Esophagus squamous epithelium (tissue), 5 donors: Measurements from ENCODE around the gene TOP2B. TPM values are rescaled to one million over a fixed set of nuclear protein-coding genes. Genes with fewer than 3 reads are reported as not detected.

ENCODE experiments used
- DNase-seq: peaks from one replicate; lab custom pipeline; 2025; lab: John Stamatoyannopoulos, UW
- H3K27ac ChIP-seq, 4 donors: fragments of 200-600 bp; sonication (generic); one replicate each; pipeline ENCODE4 v1.5.1; 2016 to 2019; ENCODE audit warnings: mild to moderate bottlenecking in 1 of 4
- H3K27me3 ChIP-seq, 4 donors: fragments of 200-600 bp; sonication (generic); 1 replicate in 3 of 4; 2 replicates in 1 of 4; pipeline versions ENCODE4 v1.5.1 to v1.6.0; 2017 to 2021; ENCODE audit warnings: antibody characterized with exemption in 1 of 4
- H3K36me3 ChIP-seq, 3 donors: fragments of 200-600 bp; sonication (generic); one replicate each; pipeline ENCODE4 v1.5.1; 2016 to 2019
- H3K4me1 ChIP-seq, 3 donors: fragments of 200-600 bp; sonication (generic); one replicate each; pipeline ENCODE4 v1.5.1; 2017 to 2019
- H3K4me3 ChIP-seq, 4 donors: fragments of 200-600 bp; sonication (generic); 1 replicate in 3 of 4; 2 replicates in 1 of 4; pipeline ENCODE4 v1.5.1; 2016 to 2019; ENCODE audit warnings: mild to moderate bottlenecking in 2 of 4, moderate library complexity in 1 of 4
- H3K9me3 ChIP-seq, 3 donors: fragments of 200-600 bp; sonication (generic); one replicate each; pipeline ENCODE4 v1.5.1; 2016 to 2019
- CTCF ChIP-seq, 6 experiments: fragments of 450-650 bp in 4 of 6; fragments of 200-600 bp in 2 of 6; sonication (generic) in 2 of 6; IDR thresholded peaks; one replicate each; pipeline ENCODE4 v1.5.1; 2016 to 2019; ENCODE audit warnings: antibody characterized with exemption in 6 of 6, mild to moderate bottlenecking in 4 of 6, moderate library complexity in 4 of 6
- POLR2A ChIP-seq, 4 donors: fragments of 450-650 bp; IDR thresholded peaks; one replicate each; pipeline ENCODE4 v1.6.1; 2017; ENCODE audit warnings: antibody characterized with exemption in 4 of 4, mild to moderate bottlenecking in 4 of 4, moderate library complexity in 3 of 4
- WGBS, 2 donors: methylation state at CpG; one replicate each; pipeline ENCODE4 v1.1.5; 2018; 5-methylcytosine and 5-hydroxymethylcytosine counted together
- intact Hi-C: fragments of 100-400 bp; cut with DNase I; formaldehyde crosslinking; loops from one replicate; pipeline ENCODE4 v1.15.0; 2022
- total RNA-seq, 4 donors: library from RNA; depleted of rRNA; stranded (reverse); fragments of >200 nt; gene quantifications; one replicate each; pipeline ENCODE4 v1.1.0, GENCODE V29; 2016
- donor health status: DM: yes; HTN: yes; CAD: no.

The TOP2B gene
- 10 to 100 TPM; 47.6 to 89.8 (median 67.4) TPM for total RNA-seq

GRCh38 chr3:25664812-25665314 lies at the start of gene TOP2B:
TSS of gene TOP2B (minus strand) at chr3:25664907. CDS start at chr3:25664297, 610 bp downstream.
- Histone ChIP-seq H3K4me1 (peaks cover 14 to 47% (median 18%) of the 10 kb centered on the region in 3 donors), H3K4me3 (peak within 1 kb of the TSS; percentile 81 to 95 (median 90)), H3K27me3 (no peaks in the 10 kb centered on the region), H3K36me3 (no peaks in the 10 kb centered on the region), H3K27ac (peak within 1 kb of the TSS; percentile 98 to 99 (median 99)), H3K9me3 (no peaks in the 10 kb centered on the region)
- peak; percentile 75 for DNase-seq
- TF ChIP-seq POLR2A (IDR thresholded peaks at IDR 0.05) (peak in 3 of 4 donors; percentile 84 to 95 (median 94)), CTCF (IDR thresholded peaks at IDR 0.05) (peak in 1 of 6 experiments; percentile 7)
- intact Hi-C loops, result loop anchor here (5.0 kb wide), 1 partner anchor 117 kb away; the partner anchor contains the start of gene NGLY1
- WGBS, 2 donors, result 0% methylated on average over 5 to 14 of the region's 33 CpGs

- H3K4me1 ChIP-seq, result peaks cover 0 to 11% (median 0%) of the 10 kb centered on the region in 3 donors
- no peak overlapping the region for H3K4me3 ChIP-seq
- TF ChIP-seq POLR2A (IDR thresholded peaks at IDR 0.05) (no peak), CTCF (IDR thresholded peaks at IDR 0.05) (no peak)
- intact Hi-C loops, result no loop called here
- 33 to 51% methylated on average over 11 of the region's 11 CpGs for WGBS, 2 donors
- no peaks in the 10 kb centered on the region for H3K9me3 ChIP-seq
- peaks cover 0 to 9% (median 0%) of the 10 kb centered on the region in 4 donors for H3K27me3 ChIP-seq
- no peak overlapping the region for H3K27ac ChIP-seq
- peaks cover 0 to 12% (median 0%) of the 10 kb centered on the region in 3 donors for H3K36me3 ChIP-seq
- no peak for DNase-seq
Measured at GRCh38 chr3:25713341-25713985, 48.8 kb upstream of the TOP2B start.

- H3K36me3 ChIP-seq, result no peaks in the 10 kb centered on the region
- 86 to 91% methylated on average over 2 of the region's 2 CpGs for WGBS, 2 donors
- H3K27me3 ChIP-seq, result peaks cover 0 to 9% (median 0%) of the 10 kb centered on the region in 4 donors
- no peak overlapping the region for H3K4me3 ChIP-seq
- no peak for DNase-seq
- no peaks in the 10 kb centered on the region for H3K9me3 ChIP-seq
- H3K27ac ChIP-seq, result no peak overlapping the region
- H3K4me1 ChIP-seq, result peaks cover 0 to 11% (median 0%) of the 10 kb centered on the region in 3 donors
- intact Hi-C loops, result no loop called here
- no peak for TF ChIP-seq CTCF (IDR thresholded peaks at IDR 0.05)
- TF ChIP-seq POLR2A (IDR thresholded peaks at IDR 0.05), result no peak
Measured at GRCh38 chr3:25711090-25711489, 46.4 kb upstream of the TOP2B start.

DNA sequence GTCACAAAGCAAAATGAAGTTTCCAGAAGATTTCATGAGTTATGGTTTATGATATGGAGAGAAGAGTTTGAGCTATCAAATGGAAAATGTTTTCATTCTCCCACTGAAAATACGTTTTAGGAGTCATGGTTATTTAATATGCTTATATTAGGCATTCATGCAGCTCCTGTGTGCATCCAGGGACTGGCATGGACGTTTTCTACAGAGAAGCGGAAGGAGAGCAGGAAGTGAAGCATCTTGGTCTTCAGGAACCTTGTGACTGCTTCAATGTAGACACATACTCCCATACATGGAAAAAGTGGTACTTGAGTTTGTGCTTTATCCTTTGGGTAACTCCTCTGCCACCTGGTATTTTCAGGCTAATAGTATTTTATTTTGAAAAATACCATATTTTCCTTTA lies 43.3 kb upstream of the TOP2B start:
- WGBS, 2 donors, result 68% methylated on average over 3 of the region's 3 CpGs
- no peaks in the 10 kb centered on the region for H3K9me3 ChIP-seq
- H3K4me1 ChIP-seq, result peaks cover 0 to 5% (median 0%) of the 10 kb centered on the region in 3 donors
- intact Hi-C loops, result no loop called here
- no peaks in the 10 kb centered on the region for H3K36me3 ChIP-seq
- TF ChIP-seq POLR2A (IDR thresholded peaks at IDR 0.05) (no peak), CTCF (IDR thresholded peaks at IDR 0.05) (no peak)
- H3K27ac ChIP-seq, result no peak overlapping the region
- DNase-seq, result no peak
- H3K4me3 ChIP-seq, result no peak overlapping the region
- peaks cover 0 to 9% (median 1%) of the 10 kb centered on the region in 4 donors for H3K27me3 ChIP-seq

DNA sequence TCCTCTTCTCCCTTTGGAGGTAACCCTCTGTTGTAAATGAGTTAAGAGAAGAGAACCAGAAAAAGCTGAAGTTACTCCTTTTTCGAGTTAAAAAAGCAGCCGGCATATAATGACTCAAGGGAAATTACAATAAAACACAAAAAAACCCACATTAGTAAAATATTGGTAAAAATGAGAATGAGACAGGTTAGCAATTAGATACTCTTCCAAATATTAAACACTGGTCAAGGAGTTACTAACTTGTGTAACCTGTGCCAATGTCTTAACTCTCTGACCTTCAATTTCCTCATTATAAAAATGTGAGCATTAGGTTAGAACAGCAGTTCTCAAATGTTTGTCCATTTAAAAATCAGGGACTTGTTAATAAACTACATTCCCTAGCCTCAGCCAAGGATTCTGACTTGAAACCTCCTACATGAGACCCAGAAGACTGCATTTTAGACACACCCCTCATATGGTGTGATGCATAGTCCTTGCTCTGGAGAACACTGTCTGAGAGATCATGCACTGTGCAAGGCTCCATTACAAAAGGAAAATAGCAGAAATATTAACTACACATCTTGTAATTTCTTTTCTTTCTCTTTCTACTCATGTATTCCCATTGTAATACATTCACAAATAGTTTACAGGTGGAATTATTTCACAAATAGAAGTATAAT lies 42.7 kb upstream of the TOP2B start:
- Histone ChIP-seq H3K9me3 (no peaks in the 10 kb centered on the region), H3K36me3 (no peaks in the 10 kb centered on the region), H3K4me1 (no peaks in the 10 kb centered on the region), H3K27ac (no peak overlapping the region), H3K27me3 (peaks cover 0 to 9% (median 1%) of the 10 kb centered on the region in 4 donors), H3K4me3 (no peak overlapping the region)
- WGBS, 2 donors, result 66 to 87% methylated on average over 2 of the region's 2 CpGs
- no peak for TF ChIP-seq CTCF (IDR thresholded peaks at IDR 0.05)
- no peak for TF ChIP-seq POLR2A (IDR thresholded peaks at IDR 0.05)
- intact Hi-C loops, result no loop called here
- DNase-seq, result no peak
